ENCODE measurements around the gene AAGAB. TPM values are rescaled to one million over a fixed set of nuclear protein-coding genes. Genes with fewer than 3 reads are reported as not detected.
A peak's percentile ranks its signal among the peaks of the same experiment; 100 is the strongest.

Gene AAGAB
- total RNA-seq, 1 experiment from 2014 or later: 102 TPM

DNA sequence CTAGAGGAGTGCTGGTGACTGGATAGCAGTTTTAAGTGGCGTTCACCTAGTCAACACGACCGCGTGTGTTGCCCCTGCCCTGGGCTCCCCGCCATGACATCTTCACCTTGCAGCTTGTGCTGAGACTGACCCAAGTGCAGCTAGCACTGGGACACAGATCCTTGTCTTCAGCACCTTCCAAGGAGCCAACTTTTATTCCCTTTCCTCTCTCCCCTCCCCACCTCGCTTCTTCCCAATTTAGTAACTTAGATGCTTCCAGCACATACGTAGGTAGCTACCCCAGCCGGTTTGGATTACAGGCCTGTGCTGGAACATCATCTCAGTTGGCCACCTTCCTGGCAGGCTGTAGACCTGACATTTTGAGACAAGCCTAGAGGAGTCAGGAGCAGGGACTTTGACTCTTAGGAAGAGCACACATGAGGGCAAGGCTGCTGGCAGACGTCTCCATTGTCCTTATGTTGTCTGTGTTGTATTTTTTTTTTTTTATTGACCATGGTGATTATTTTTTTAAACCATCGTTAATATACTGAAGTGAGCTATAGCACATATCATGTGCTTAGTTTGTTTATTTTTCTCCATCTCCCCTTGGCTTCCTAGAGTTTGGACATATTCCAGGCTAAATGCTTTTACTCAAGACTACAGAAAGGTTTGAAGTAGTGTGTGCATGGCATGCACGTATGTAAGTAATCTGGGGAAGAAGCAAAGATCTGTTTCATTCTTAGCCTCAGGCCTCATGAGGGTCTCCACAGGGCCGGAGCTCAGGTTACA lies 61.1 kb downstream of the AAGAB start:
- intact Hi-C loops (cut with micrococcal nuclease; ENCODE audit: unreplicated experiment): loop anchor here (10.0 kb wide), 1 partner anchor 111 kb away; no protein-coding TSS in a partner anchor
- no peak for TF ChIP-seq REST (IDR thresholded peaks at IDR 0.05; ENCODE audit: insufficient read depth in 1 of 2, low read depth in 2 of 2, low read length in 1 of 2)
- TF ChIP-seq TCF7L2 (IDR thresholded peaks at IDR 0.05; ENCODE audit: low read depth, low read length): no peak
- TF ChIP-seq POLR2AphosphoS5 (IDR thresholded peaks at IDR 0.05; ENCODE audit: low read depth, low read length): no peak; the same call in 1 of the 2 replicates
- TF ChIP-seq, protein P1, sequence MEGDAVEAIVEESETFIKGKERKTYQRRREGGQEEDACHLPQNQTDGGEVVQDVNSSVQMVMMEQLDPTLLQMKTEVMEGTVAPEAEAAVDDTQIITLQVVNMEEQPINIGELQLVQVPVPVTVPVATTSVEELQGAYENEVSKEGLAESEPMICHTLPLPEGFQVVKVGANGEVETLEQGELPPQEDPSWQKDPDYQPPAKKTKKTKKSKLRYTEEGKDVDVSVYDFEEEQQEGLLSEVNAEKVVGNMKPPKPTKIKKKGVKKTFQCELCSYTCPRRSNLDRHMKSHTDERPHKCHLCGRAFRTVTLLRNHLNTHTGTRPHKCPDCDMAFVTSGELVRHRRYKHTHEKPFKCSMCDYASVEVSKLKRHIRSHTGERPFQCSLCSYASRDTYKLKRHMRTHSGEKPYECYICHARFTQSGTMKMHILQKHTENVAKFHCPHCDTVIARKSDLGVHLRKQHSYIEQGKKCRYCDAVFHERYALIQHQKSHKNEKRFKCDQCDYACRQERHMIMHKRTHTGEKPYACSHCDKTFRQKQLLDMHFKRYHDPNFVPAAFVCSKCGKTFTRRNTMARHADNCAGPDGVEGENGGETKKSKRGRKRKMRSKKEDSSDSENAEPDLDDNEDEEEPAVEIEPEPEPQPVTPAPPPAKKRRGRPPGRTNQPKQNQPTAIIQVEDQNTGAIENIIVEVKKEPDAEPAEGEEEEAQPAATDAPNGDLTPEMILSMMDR (IDR thresholded peaks at IDR 0.05): no peak
- no peaks in the 10 kb centered on the region for H3K27me3 ChIP-seq (ENCODE audit: control insufficient read depth, insufficient read depth, low read length)
- no peak for DNase-seq (ENCODE audit: low read depth, low spot score)
- no TSS peak for BruUV-seq (replicated peaks)
- no peak overlapping the region for H3K4me3 ChIP-seq (ENCODE audit: low read depth in 2 of 2, low read length in 2 of 2)
- CTCF ChIA-PET: interaction anchor here (0.5 to 0.6 kb wide), 2 partner anchors 69 to 681 kb away, joined by 3 read pairs; no protein-coding TSS in a partner anchor
- H3K27ac ChIP-seq (ENCODE audit: low read length): peak overlapping the region; percentile 84
- H3K4me1 ChIP-seq (ENCODE audit: control insufficient read depth, insufficient read depth, low read length): peaks cover 96% of the 10 kb centered on the region
- H3K36me3 ChIP-seq (ENCODE audit: control insufficient read depth, insufficient read depth, low read length): peaks cover 42% of the 10 kb centered on the region
- H3K9me3 ChIP-seq (ENCODE audit: control insufficient read depth, insufficient read depth, low read depth, low read length): no peaks in the 10 kb centered on the region
- no peak for ATAC-seq
- in situ Hi-C loops (cut with HindIII; ENCODE audit: low pct_unique_long_range_greater_than_20kb, low sequenced_read_pairs): no loop called here
- POLR2A ChIA-PET: no interaction called here

GRCh38 chr15:67192185-67192820 lies 62.2 kb downstream of the AAGAB start:
- intact Hi-C loops (cut with micrococcal nuclease; ENCODE audit: unreplicated experiment) (loop anchor here (10.0 kb wide), 1 partner anchor 112 kb away; no protein-coding TSS in a partner anchor), in situ Hi-C loops (cut with HindIII; ENCODE audit: low pct_unique_long_range_greater_than_20kb, low sequenced_read_pairs) (no loop called here)
- peaks cover 48% of the 10 kb centered on the region for H3K36me3 ChIP-seq (ENCODE audit: control insufficient read depth, insufficient read depth, low read length)
- H3K4me3 ChIP-seq (ENCODE audit: low read depth in 2 of 2, low read length in 2 of 2): no peak overlapping the region
- H3K9me3 ChIP-seq (ENCODE audit: control insufficient read depth, insufficient read depth, low read depth, low read length): no peaks in the 10 kb centered on the region
- H3K4me1 ChIP-seq (ENCODE audit: control insufficient read depth, insufficient read depth, low read length): peaks cover 96% of the 10 kb centered on the region
- BruUV-seq (replicated peaks): no TSS peak
- H3K27me3 ChIP-seq (ENCODE audit: control insufficient read depth, insufficient read depth, low read length): no peaks in the 10 kb centered on the region
- no peak; the same call in 1 of the 2 replicates for TF ChIP-seq POLR2AphosphoS5 (IDR thresholded peaks at IDR 0.05; ENCODE audit: low read depth, low read length)
- no peak for TF ChIP-seq REST (IDR thresholded peaks at IDR 0.05; ENCODE audit: insufficient read depth in 1 of 2, low read depth in 2 of 2, low read length in 1 of 2)
- H3K27ac ChIP-seq (ENCODE audit: low read length): peak overlapping the region; percentile 84
- ChIA-PET CTCF (interaction anchor here (0.8 kb wide), 1 partner anchor 270 kb away, joined by 3 read pairs; no protein-coding TSS in a partner anchor), POLR2A (no interaction called here)
- ATAC-seq (no peak), DNase-seq (ENCODE audit: low read depth, low spot score) (no peak)

All from Panc1 (cell line).